GM18499 (cell line): ENCODE measurements around the gene STX1B.

ENCODE experiments used
- ATAC-seq: cut with Tn5 transposase; IDR thresholded peaks from one replicate; pipeline ENCODE4 v1.9.1; 2021; ENCODE audit warnings: moderate number of reproducible peaks; ENCODE audit not compliant: insufficient read depth, unreplicated experiment

The STX1B gene

DNA sequence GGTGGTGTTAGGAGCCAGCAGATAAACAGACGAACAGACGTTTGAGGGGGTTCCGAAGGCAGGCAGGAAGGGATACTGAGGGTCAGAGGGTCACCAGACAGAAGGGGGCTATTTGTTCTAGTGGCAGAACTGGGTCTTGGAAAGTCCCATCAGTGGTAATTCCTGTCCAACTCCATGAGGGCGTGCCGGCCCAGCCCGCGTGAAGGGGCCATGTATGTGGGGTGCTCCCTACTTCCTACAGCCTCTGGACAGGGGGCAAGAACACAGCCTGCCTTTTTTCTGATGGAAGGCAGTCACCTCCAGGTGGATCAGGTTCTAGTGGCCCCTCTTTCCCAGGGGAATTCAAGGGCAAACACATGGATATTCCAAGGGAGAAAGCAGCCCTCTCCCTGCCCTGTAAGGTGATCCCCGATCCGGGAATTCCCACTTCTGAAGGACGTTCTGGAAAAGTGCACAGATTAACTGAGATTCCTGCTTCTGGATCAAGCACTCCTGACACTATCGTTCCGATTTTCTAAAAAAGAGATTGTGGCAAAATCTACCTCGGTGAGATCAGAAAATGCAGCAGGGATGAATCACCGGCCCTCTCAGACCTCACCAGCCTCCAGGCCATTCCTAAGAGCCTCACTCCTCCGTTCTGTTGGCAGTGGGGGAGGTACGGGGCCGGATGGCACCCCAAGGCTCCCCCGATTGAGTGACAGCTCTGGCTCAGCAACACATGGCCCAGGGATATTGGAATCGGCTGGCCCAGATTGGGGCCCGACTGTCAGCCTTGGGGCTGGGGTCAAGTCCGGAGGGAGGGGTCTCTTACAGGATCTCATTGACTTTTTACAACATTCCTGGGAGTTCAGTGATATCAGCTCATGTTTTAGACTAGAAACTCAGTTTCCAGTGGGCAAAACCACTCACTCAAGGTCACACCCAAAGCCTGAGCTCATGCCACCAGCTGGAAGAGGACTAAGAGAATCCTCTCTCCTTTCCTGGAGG is 12.4 kb downstream of the STX1B start:
- ATAC-seq: no peak

- ATAC-seq: no peak
These were observed 13.3 kb downstream of the STX1B start for GRCh38 chr16:30996985-30997724.

- no peak for ATAC-seq
These were observed 14.0 kb downstream of the STX1B start for GRCh38 chr16:30996324-30996984.

- no peak for ATAC-seq
These were observed 14.5 kb downstream of the STX1B start for GRCh38 chr16:30995927-30996323.

- no peak for ATAC-seq
These were observed 17.3 kb downstream of the STX1B start for GRCh38 chr16:30992931-30993816.

DNA sequence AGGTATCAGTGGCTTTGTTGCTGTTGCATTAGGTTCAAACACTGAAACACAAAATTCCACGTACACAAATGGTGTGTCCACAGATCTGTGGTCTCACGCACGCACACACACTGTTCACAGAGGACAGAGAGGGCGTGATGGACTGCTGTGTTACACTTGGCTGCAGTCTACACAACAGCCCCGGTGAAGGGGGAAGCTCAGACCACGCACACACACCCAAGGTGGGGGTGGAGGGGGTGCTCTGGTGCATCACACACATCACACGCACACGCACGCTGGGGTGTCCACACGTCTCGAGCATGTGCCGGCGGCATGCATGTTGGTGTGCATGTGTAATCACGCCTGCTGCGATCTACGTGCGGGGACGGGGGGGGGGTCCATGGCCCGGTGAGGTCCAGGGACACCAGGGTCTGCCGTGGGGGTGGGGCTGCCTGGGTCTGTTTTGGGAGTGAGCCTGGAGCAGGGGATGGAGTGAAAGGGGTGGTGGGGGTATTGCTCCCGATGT is 18.1 kb downstream of the STX1B start:
- no peak for ATAC-seq

DNA sequence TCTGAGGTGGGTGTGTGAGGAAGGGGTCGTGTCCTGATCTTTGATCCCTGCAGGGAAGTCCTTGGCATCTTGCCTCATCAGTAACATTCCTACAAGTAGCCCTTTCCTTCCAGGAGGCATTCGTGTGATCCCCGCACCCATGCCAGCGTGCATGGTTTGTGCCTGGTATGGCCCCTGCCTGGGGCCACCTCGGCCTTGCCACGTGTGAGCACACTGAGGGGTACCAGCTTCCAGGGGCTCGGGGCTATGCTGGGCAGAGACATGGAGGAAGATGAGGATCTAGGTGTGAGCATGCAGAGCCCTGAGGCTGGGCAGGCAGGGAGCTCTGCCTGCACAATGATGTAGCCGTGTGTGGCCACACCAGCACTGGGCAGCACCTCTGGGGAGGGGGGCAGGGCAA is 19.4 kb downstream of the STX1B start:
- ATAC-seq: no peak

- ATAC-seq: no peak
These were observed 20.3 kb downstream of the STX1B start for GRCh38 chr16:30990105-30990504.

- no peak for ATAC-seq
These were observed 20.9 kb downstream of the STX1B start for GRCh38 chr16:30989469-30990047.

DNA sequence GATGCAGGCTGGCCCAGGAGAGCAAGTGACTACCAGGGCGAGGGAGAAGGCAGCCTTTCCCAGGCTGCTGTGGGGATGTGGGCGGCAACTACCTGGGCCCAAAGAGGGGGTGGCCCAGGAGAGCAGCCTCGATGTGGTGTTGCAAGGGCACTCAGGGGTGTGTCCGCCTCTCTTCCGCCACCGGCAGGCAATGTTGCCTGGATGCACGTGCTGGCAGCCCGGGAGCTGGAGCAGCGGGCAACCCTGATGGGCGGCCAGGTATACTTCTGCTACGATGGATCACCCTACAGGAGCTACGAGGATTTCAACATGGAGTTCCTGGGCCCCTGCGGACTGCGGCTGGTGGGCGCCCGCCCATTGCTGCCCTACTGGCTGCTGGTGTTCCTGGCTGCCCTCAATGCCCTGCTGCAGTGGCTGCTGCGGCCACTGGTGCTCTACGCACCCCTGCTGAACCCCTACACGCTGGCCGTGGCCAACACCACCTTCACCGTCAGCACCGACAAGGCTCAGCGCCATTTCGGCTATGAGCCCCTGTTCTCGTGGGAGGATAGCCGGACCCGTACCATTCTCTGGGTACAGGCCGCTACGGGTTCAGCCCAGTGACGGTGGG is 22.8 kb downstream of the STX1B start:
- ATAC-seq: no peak

DNA sequence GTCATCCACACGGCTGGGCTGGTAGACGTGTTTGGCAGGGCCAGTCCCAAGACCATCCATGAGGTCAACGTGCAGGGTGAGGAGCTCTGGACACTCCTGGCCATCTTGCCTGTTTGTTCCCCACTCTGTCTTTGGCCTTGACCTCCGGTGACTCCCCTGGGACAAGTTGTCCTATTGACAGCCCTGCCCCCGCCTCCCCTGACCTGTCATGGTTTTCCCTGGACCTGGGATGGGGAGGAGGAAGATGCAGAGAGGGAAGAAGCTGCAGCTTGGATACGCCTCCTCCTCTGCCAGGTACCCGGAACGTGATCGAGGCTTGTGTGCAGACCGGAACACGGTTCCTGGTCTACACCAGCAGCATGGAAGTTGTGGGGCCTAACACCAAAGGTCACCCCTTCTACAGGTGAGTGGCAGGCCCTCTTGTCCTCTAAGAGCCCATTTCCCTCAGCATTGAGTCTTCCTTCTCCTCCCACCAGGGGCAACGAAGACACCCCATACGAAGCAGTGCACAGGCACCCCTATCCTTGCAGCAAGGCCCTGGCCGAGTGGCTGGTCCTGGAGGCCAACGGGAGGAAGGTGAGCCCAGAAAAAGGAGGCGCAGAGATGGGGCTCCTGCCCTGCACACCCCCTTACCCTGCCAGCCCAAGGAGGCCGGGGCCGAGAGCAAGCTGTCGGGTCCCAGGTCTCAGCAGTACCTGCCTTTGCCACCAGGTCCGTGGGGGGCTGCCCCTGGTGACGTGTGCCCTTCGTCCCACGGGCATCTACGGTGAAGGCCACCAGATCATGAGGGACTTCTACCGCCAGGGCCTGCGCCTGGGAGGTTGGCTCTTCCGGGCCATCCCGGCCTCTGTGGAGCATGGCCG is 24.1 kb downstream of the STX1B start:
- no peak for ATAC-seq

DNA sequence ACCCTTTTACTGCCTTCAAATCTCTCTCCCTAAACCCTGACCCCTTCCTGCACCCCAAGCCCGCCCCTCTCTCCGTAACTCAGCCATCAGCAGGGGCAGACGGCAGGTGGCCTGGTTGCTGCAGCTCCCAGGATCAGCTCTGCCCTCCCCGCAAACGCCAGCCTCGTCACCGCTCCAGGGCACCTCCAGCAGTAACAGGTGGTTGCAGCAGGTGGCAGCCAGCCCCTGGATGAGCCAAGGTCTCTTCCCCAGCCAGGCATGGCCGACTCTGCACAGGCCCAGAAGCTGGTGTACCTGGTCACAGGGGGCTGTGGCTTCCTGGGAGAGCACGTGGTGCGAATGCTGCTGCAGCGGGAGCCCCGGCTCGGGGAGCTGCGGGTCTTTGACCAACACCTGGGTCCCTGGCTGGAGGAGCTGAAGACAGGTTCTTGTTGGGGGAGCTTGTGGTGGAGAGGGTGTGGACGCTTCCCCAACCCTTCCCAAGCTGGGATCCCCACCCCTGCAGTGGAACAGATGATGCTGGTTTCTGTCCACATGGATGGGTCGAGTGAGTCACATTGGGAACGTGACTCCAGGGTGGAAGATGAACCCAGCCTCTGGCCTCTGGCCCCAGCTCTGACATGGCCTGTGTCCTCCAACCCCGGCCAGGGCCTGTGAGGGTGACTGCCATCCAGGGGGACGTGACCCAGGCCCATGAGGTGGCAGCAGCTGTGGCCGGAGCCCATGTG is 24.9 kb downstream of the STX1B start:
- no peak for ATAC-seq

DNA sequence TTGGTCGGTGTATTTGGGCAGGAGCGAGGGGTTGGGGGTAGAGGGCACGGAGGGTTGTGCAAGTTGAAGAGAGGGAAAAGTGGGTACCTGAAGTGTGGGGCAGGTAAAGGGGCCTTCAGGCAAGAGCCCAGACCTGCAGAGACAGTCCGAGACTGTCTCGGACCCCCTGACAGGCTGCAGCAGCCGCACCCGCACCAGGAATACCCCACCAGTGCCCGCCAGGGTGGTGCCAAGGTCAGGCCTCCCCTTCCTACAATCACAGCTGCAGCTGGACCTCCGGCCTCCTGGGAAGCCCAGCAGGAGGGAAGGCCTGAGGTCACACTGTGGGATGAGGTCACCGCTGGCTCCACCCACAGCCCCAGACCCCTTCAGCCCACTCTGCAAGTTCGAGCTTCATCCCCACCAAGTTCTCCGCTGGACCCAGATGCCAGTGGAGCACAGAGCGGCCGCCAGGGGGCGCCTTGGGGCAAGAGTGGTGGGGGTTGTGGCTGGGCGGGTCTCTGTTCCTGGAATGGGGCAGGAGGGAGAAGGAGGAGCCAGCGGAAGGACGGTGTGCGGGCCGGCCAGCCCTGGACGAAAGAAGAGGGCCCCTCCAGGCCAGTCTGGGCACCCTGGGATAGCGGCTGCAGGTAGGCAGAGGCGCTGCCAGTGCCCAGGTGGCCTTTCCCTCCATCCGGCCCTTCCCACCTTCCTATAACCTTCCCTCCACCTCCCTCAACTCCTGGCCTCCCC is 25.6 kb downstream of the STX1B start, which contains the start of gene HSD3B7:
HSD3B7 (plus strand) TSS at position 539 of the 732 bp plus-strand sequence. CDS start 452 bp downstream, outside the sequence.
- ATAC-seq: no peak

DNA sequence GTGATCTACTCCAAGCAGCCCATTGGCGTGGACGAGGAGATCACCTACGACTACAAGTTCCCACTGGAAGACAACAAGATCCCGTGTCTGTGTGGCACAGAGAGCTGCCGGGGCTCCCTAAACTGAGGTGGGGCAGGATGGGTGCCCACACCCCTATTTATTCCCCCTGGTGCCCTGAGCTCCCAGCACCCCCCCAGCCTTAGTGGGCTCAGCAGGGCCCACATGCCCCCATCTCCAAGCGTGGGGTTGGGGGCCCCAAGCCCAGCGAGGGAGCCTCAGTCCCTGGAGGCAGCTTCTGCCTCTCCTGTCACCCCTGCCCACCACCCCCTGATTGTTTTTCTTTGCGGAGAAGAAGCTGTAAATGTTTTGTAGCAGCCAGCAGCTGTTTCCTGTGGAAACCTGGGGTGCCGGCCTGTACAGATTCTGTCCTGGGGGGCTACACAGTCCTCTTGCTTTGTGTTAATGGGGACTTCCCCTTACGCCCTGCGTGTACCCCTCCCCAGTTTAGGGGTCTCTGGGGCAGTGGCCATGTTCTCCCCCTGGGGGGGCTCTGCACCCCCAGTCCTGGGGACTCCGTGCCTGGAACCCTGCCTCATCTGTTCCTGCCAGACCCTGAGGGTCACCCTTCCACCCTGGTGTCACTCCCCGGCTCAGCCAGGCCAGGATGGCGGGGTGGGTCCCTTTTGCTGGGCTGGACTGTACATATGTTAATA is 26.4 kb downstream of the STX1B start:
- ATAC-seq: no peak

- ATAC-seq: no peak
These were observed 27.0 kb downstream of the STX1B start for GRCh38 chr16:30983289-30983889.
